Esophagus (tissue), 2 donors: ENCODE results near the gene EEF1A1. TPM values are rescaled to one million over a fixed set of nuclear protein-coding genes. Genes with fewer than 3 reads are reported as not detected.
A peak's percentile ranks its signal among the peaks of the same experiment; 100 is the strongest.

ENCODE experiments used
- H3K27ac ChIP-seq, 2 donors: one replicate each; pipeline ENCODE4 v1.5.1; 2013; ENCODE audit warnings: low read depth in 2 of 2, mild to moderate bottlenecking in 2 of 2, inconsistent platforms in 1 of 2, low read length in 1 of 2, moderate library complexity in 1 of 2
- H3K27me3 ChIP-seq, 2 donors: one replicate each; pipeline ENCODE4 v1.6.1; 2013; ENCODE audit warnings: low read length in 2 of 2, control low read depth in 1 of 2, mild to moderate bottlenecking in 1 of 2; ENCODE audit not compliant: insufficient read depth in 2 of 2, control insufficient read depth in 1 of 2
- H3K36me3 ChIP-seq, 2 donors: one replicate each; pipeline ENCODE4 v1.6.1; 2013; ENCODE audit warnings: low read length in 1 of 2; ENCODE audit not compliant: control insufficient read depth in 2 of 2, insufficient read depth in 2 of 2
- H3K4me1 ChIP-seq, 2 donors: one replicate each; pipeline ENCODE4 v1.6.1; 2013; ENCODE audit warnings: low read length in 1 of 2; ENCODE audit not compliant: control insufficient read depth in 2 of 2, insufficient read depth in 2 of 2
- H3K4me3 ChIP-seq, 2 donors: one replicate each; pipeline ENCODE4 v1.5.1; 2013; ENCODE audit warnings: low read length in 2 of 2, mild to moderate bottlenecking in 2 of 2, low read depth in 1 of 2, moderate library complexity in 1 of 2
- H3K9me3 ChIP-seq, 2 donors: one replicate each; pipeline ENCODE4 v1.6.1; 2013; ENCODE audit warnings: mild to moderate bottlenecking in 2 of 2, low read depth in 1 of 2, low read length in 1 of 2, moderate library complexity in 1 of 2; ENCODE audit not compliant: control insufficient read depth in 2 of 2, insufficient read depth in 1 of 2
- WGBS, 2 donors: extraction: QIAGEN DNeasy Blood & Tissue Kit; methylation state at CpG; one replicate each; pipeline ENCODE4 v1.1.7; 2013; 5-methylcytosine and 5-hydroxymethylcytosine counted together
- polyA plus RNA-seq, 2 donors: library from polyadenylated mRNA; stranded (reverse); fragments of 200-250 nt; gene quantifications; one replicate each; pipeline ENCODE4 v1.2.3, GENCODE V29; 2013
- donor health status: healthy with polysubstance abuse.
- donor health status: Bipolar disorder and iron deficiency.

EEF1A1 gene
- polyA plus RNA-seq, 2 donors, result 5,932 to 7,853 TPM

- Histone ChIP-seq H3K4me3 (no peak overlapping the region), H3K9me3 (no peaks in the 10 kb centered on the region), H3K27ac (no peak overlapping the region), H3K36me3 (no peaks in the 10 kb centered on the region), H3K4me1 (no peaks in the 10 kb centered on the region), H3K27me3 (no peaks in the 10 kb centered on the region)
- WGBS, 2 donors, result 88 to 93% methylated on average over 10 of the region's 10 CpGs
These were observed 17.4 kb upstream of the EEF1A1 start for GRCh38 chr6:73538116-73538779.

GRCh38 chr6:73537677-73538076 lies 16.8 kb upstream of the EEF1A1 start:
- 59 to 86% methylated on average over 3 of the region's 3 CpGs for WGBS, 2 donors
- H3K4me1 ChIP-seq, result no peaks in the 10 kb centered on the region
- no peaks in the 10 kb centered on the region for H3K36me3 ChIP-seq
- no peak overlapping the region for H3K4me3 ChIP-seq
- no peaks in the 10 kb centered on the region for H3K9me3 ChIP-seq
- no peak overlapping the region for H3K27ac ChIP-seq
- no peaks in the 10 kb centered on the region for H3K27me3 ChIP-seq

- no peaks in the 10 kb centered on the region for H3K9me3 ChIP-seq
- H3K4me1 ChIP-seq, result no peaks in the 10 kb centered on the region
- no peak overlapping the region for H3K4me3 ChIP-seq
- H3K27me3 ChIP-seq, result no peaks in the 10 kb centered on the region
- no peak overlapping the region for H3K27ac ChIP-seq
- H3K36me3 ChIP-seq, result no peaks in the 10 kb centered on the region
- 71 to 72% methylated on average over 2 of the region's 2 CpGs for WGBS, 2 donors
These were observed 13.8 kb upstream of the EEF1A1 start for GRCh38 chr6:73534628-73535027.

- Histone ChIP-seq H3K4me3 (no peak overlapping the region), H3K9me3 (no peaks in the 10 kb centered on the region), H3K4me1 (no peaks in the 10 kb centered on the region), H3K36me3 (no peaks in the 10 kb centered on the region), H3K27ac (no peak overlapping the region), H3K27me3 (no peaks in the 10 kb centered on the region)
- 82 to 85% methylated on average over 3 of the region's 3 CpGs for WGBS, 2 donors
These were observed 11.5 kb upstream of the EEF1A1 start for GRCh38 chr6:73532293-73532692.

GRCh38 chr6:73528897-73529296 lies 8.1 kb upstream of the EEF1A1 start:
- no peak overlapping the region for H3K27ac ChIP-seq
- no peaks in the 10 kb centered on the region for H3K4me1 ChIP-seq
- 68 to 73% methylated on average over 7 of the region's 7 CpGs for WGBS, 2 donors
- H3K4me3 ChIP-seq, result no peak overlapping the region
- H3K9me3 ChIP-seq, result no peaks in the 10 kb centered on the region
- H3K36me3 ChIP-seq, result no peaks in the 10 kb centered on the region
- no peaks in the 10 kb centered on the region for H3K27me3 ChIP-seq

- no peak overlapping the region for H3K4me3 ChIP-seq
- no peaks in the 10 kb centered on the region for H3K9me3 ChIP-seq
- 93 to 95% methylated on average over 3 of the region's 3 CpGs for WGBS, 2 donors
- H3K27me3 ChIP-seq, result no peaks in the 10 kb centered on the region
- H3K4me1 ChIP-seq, result no peaks in the 10 kb centered on the region
- H3K27ac ChIP-seq, result no peak overlapping the region
- no peaks in the 10 kb centered on the region for H3K36me3 ChIP-seq
These were observed 4.9 kb upstream of the EEF1A1 start for GRCh38 chr6:73525546-73526330.

- Histone ChIP-seq H3K27me3 (no peaks in the 10 kb centered on the region), H3K27ac (peak overlapping the region; percentile 94 to 100), H3K9me3 (no peaks in the 10 kb centered on the region), H3K4me3 (peak overlapping the region; percentile 70 to 92), H3K4me1 (peaks cover 0 to 2% of the 10 kb centered on the region in 2 donors), H3K36me3 (peaks cover 0 to 2% of the 10 kb centered on the region in 2 donors)
- 4% methylated on average over 44 to 50 of the region's 50 CpGs for WGBS, 2 donors
These were observed 2.7 kb upstream of the EEF1A1 start for GRCh38 chr6:73523434-73524123.

GRCh38 chr6:73521351-73521985 lies 636 bp upstream of the EEF1A1 start:
- Histone ChIP-seq H3K9me3 (no peaks in the 10 kb centered on the region), H3K27me3 (no peaks in the 10 kb centered on the region), H3K36me3 (peaks cover 0 to 6% of the 10 kb centered on the region in 2 donors), H3K4me1 (peaks cover 0 to 2% of the 10 kb centered on the region in 2 donors), H3K4me3 (peak overlapping the region; percentile 89 to 93), H3K27ac (peak overlapping the region; percentile 100)
- WGBS, 2 donors, result 0 to 1% methylated on average over 36 of the region's 36 CpGs

- 0 to 1% methylated on average over 55 to 56 of the region's 56 CpGs for WGBS, 2 donors
- Histone ChIP-seq H3K4me3 (peak overlapping the region; percentile 89 to 93), H3K27me3 (no peaks in the 10 kb centered on the region), H3K4me1 (peaks cover 0 to 2% of the 10 kb centered on the region in 2 donors), H3K9me3 (no peaks in the 10 kb centered on the region), H3K36me3 (peaks cover 0 to 10% of the 10 kb centered on the region in 2 donors), H3K27ac (peak overlapping the region; percentile 99 to 100)
These were observed 725 bp downstream of the EEF1A1 start for GRCh38 chr6:73519926-73520687.
